Activated naive CD4-positive, alpha-beta T cell treated with anti-CD3 and anti-CD28 coated beads for 36 hours (primary cell): ENCODE data around the gene SLC44A4. TPM values are rescaled to one million over a fixed set of nuclear protein-coding genes. Genes with fewer than 3 reads are reported as not detected.
A peak's percentile ranks its signal among the peaks of the same experiment; 100 is the strongest.
"Not testable (repeated sequence)": the region's sequence is repeated elsewhere in the genome, so short reads cannot be mapped to it uniquely, and the experiment has no call there.

ENCODE experiments used
- CTCF ChIA-PET: fragments of 350-600 bp; sonication (Branson Sonifier 250); formaldehyde crosslinking; loops from one replicate; lab custom pipeline; 2021; ENCODE audit warnings: antibody characterized with exemption; lab: Charles Lee
- DNase-seq: peaks from one replicate; pipeline ENCODE4 v3.0.0-alpha.2; 2020
- H3K27ac Mint-ChIP-seq: one replicate; pipeline ENCODE4 v1.8.0; 2021; ENCODE audit warnings: mild to moderate bottlenecking, mixed read lengths
- H3K27me3 Mint-ChIP-seq: one replicate; pipeline ENCODE4 v1.8.0; 2021; ENCODE audit warnings: low read depth, mixed read lengths
- H3K36me3 Mint-ChIP-seq: one replicate; pipeline ENCODE4 v1.8.0; 2021; ENCODE audit warnings: low read depth, mixed read lengths
- H3K4me1 Mint-ChIP-seq: one replicate; pipeline ENCODE4 v1.8.0; 2021; ENCODE audit warnings: low read depth, mixed read lengths
- H3K4me3 Mint-ChIP-seq: one replicate; pipeline ENCODE4 v1.8.0; 2021; ENCODE audit warnings: mild to moderate bottlenecking, moderate library complexity, mixed read lengths
- H3K9me3 Mint-ChIP-seq: one replicate; pipeline ENCODE4 v1.8.0; 2021; ENCODE audit warnings: mixed read lengths
- intact Hi-C: fragments of 100-400 bp; cut with micrococcal nuclease; formaldehyde crosslinking; loops from one replicate; pipeline ENCODE4 v1.15.1; 2023
- total RNA-seq, 2 experiments: library from RNA; stranded (reverse); gene quantifications; one replicate each; pipeline ENCODE4 v1.2.3, GENCODE V29; 2021

Gene SLC44A4
- total RNA-seq, 2 experiments from 2014 or later = 0.10 TPM; not detected in 1

GRCh38 chr6:31876357-31876756 lies 2.4 kb downstream of the SLC44A4 start:
- H3K4me3 Mint-ChIP-seq = no peak overlapping the region
- intact Hi-C loops = no loop called here
- CTCF ChIA-PET = interaction anchor here (0.7 to 1.5 kb wide), 3 partner anchors 12 to 211 kb away, joined by 3 to 4 read pairs (median 3); no protein-coding TSS in a partner anchor
- H3K27ac Mint-ChIP-seq = no peak overlapping the region
- DNase-seq = no peak
- H3K9me3 Mint-ChIP-seq = no peaks in the 10 kb centered on the region
- H3K4me1 Mint-ChIP-seq = no peaks in the 10 kb centered on the region
- H3K36me3 Mint-ChIP-seq = peaks cover 5% of the 10 kb centered on the region
- H3K27me3 Mint-ChIP-seq = no peaks in the 10 kb centered on the region

GRCh38 chr6:31875877-31876276 lies 2.9 kb downstream of the SLC44A4 start:
- H3K4me3 Mint-ChIP-seq = no peak overlapping the region

GRCh38 chr6:31874836-31875572 lies 3.8 kb downstream of the SLC44A4 start:
- no peak overlapping the region for H3K4me3 Mint-ChIP-seq
- no peaks in the 10 kb centered on the region for H3K4me1 Mint-ChIP-seq
- CTCF ChIA-PET = interaction anchor here (0.8 to 1.5 kb wide), 4 partner anchors 11 to 180 kb away, joined by 3 to 4 read pairs (median 3); no protein-coding TSS in a partner anchor
- H3K9me3 Mint-ChIP-seq = no peaks in the 10 kb centered on the region
- no peak for DNase-seq
- intact Hi-C loops = no loop called here
- H3K27ac Mint-ChIP-seq = no peak overlapping the region
- no peaks in the 10 kb centered on the region for H3K36me3 Mint-ChIP-seq
- H3K27me3 Mint-ChIP-seq = no peaks in the 10 kb centered on the region

More at GRCh38 chr6:31875877-31876276, 2.9 kb downstream of the SLC44A4 start:
- Mint-ChIP-seq H3K4me1 (no peaks in the 10 kb centered on the region), H3K36me3 (peaks cover 1% of the 10 kb centered on the region), H3K27me3 (no peaks in the 10 kb centered on the region), H3K27ac (no peak overlapping the region), H3K9me3 (no peaks in the 10 kb centered on the region)
- CTCF ChIA-PET = interaction anchor here (0.7 to 1.5 kb wide), 4 partner anchors 12 to 211 kb away, joined by 3 to 4 read pairs (median 3); no protein-coding TSS in a partner anchor
- no peak for DNase-seq
- intact Hi-C loops = no loop called here

- intact Hi-C loops = no loop called here
These were observed 4.6 kb downstream of the SLC44A4 start for GRCh38 chr6:31874084-31874670.

GRCh38 chr6:31871046-31871659 lies 7.6 kb downstream of the SLC44A4 start:
- intact Hi-C loops = no loop called here
- H3K4me3 Mint-ChIP-seq = no peak overlapping the region
- CTCF ChIA-PET = no interaction called here
- no peaks in the 10 kb centered on the region for H3K27me3 Mint-ChIP-seq
- H3K4me1 Mint-ChIP-seq = no peaks in the 10 kb centered on the region
- H3K9me3 Mint-ChIP-seq = no peaks in the 10 kb centered on the region
- H3K36me3 Mint-ChIP-seq = no peaks in the 10 kb centered on the region
- no peak overlapping the region for H3K27ac Mint-ChIP-seq
- no peak for DNase-seq

More at GRCh38 chr6:31874084-31874670, 4.6 kb downstream of the SLC44A4 start:
- Mint-ChIP-seq H3K4me3 (no peak overlapping the region), H3K9me3 (no peaks in the 10 kb centered on the region), H3K36me3 (no peaks in the 10 kb centered on the region), H3K4me1 (no peaks in the 10 kb centered on the region), H3K27ac (no peak overlapping the region), H3K27me3 (no peaks in the 10 kb centered on the region)
- CTCF ChIA-PET = interaction anchor here (0.8 kb wide), 2 partner anchors 35 to 179 kb away, joined by 3 to 4 read pairs; no protein-coding TSS in a partner anchor
- no peak for DNase-seq

- Mint-ChIP-seq H3K4me3 (no peak overlapping the region), H3K36me3 (no peaks in the 10 kb centered on the region), H3K27ac (no peak overlapping the region), H3K4me1 (no peaks in the 10 kb centered on the region), H3K27me3 (no peaks in the 10 kb centered on the region), H3K9me3 (no peaks in the 10 kb centered on the region)
- DNase-seq = no peak
- CTCF ChIA-PET = no interaction called here
- intact Hi-C loops = no loop called here
These were observed 8.3 kb downstream of the SLC44A4 start for GRCh38 chr6:31870385-31870921.

GRCh38 chr6:31869343-31869742 lies 9.5 kb downstream of the SLC44A4 start:
- intact Hi-C loops = no loop called here
- Mint-ChIP-seq H3K36me3 (no peaks in the 10 kb centered on the region), H3K27me3 (no peaks in the 10 kb centered on the region), H3K9me3 (no peaks in the 10 kb centered on the region), H3K4me3 (no peak overlapping the region), H3K27ac (no peak overlapping the region), H3K4me1 (no peaks in the 10 kb centered on the region)
- DNase-seq = no peak
- CTCF ChIA-PET = no interaction called here

- intact Hi-C loops, H3K9me3 Mint-ChIP-seq, H3K27me3 Mint-ChIP-seq, H3K27ac Mint-ChIP-seq, CTCF ChIA-PET, DNase-seq, H3K36me3 Mint-ChIP-seq, H3K4me3 Mint-ChIP-seq, H3K4me1 Mint-ChIP-seq: not testable (repeated sequence)
These were observed 10.2 kb downstream of the SLC44A4 start for GRCh38 chr6:31868658-31868971.

GRCh38 chr6:31865205-31866118 lies 13.3 kb downstream of the SLC44A4 start:
- no peaks in the 10 kb centered on the region for H3K36me3 Mint-ChIP-seq
- H3K9me3 Mint-ChIP-seq = no peaks in the 10 kb centered on the region
- CTCF ChIA-PET = interaction anchor here (1.1 to 2.1 kb wide), 2 partner anchors 10 to 138 kb away, joined by 3 to 4 read pairs; no protein-coding TSS in a partner anchor
- intact Hi-C loops = no loop called here
- H3K4me3 Mint-ChIP-seq = no peak overlapping the region
- H3K27ac Mint-ChIP-seq = no peak overlapping the region
- no peak for DNase-seq
- H3K27me3 Mint-ChIP-seq = no peaks in the 10 kb centered on the region
- H3K4me1 Mint-ChIP-seq = peaks cover 11% of the 10 kb centered on the region

GRCh38 chr6:31864818-31865204 lies 14.0 kb downstream of the SLC44A4 start:
- H3K4me1 Mint-ChIP-seq = peaks cover 11% of the 10 kb centered on the region
- intact Hi-C loops = no loop called here
- H3K27me3 Mint-ChIP-seq = no peaks in the 10 kb centered on the region
- H3K9me3 Mint-ChIP-seq = no peaks in the 10 kb centered on the region
- DNase-seq = no peak
- no peak overlapping the region for H3K27ac Mint-ChIP-seq
- CTCF ChIA-PET = interaction anchor here (0.6 to 2.5 kb wide), 6 partner anchors 11 to 186 kb away, joined by 3 to 7 read pairs (median 4); partner anchors contain the start of gene EHMT2
- no peaks in the 10 kb centered on the region for H3K36me3 Mint-ChIP-seq
- no peak overlapping the region for H3K4me3 Mint-ChIP-seq

GRCh38 chr6:31864123-31864562 lies 14.7 kb downstream of the SLC44A4 start:
- intact Hi-C loops = not testable (repeated sequence)

More at GRCh38 chr6:31864123-31864562, 14.7 kb downstream of the SLC44A4 start:
- not testable (repeated sequence) for DNase-seq, H3K27me3 Mint-ChIP-seq, H3K9me3 Mint-ChIP-seq, H3K36me3 Mint-ChIP-seq
- Mint-ChIP-seq H3K27ac (peak overlapping the region; percentile 73), H3K4me3 (peak overlapping the region; percentile 90), H3K4me1 (peaks cover 11% of the 10 kb centered on the region)
- CTCF ChIA-PET = interaction anchor here (0.6 to 2.5 kb wide), 8 partner anchors 12 to 318 kb away, joined by 3 to 7 read pairs (median 4); partner anchors contain the start of genes ATP6V1G2 and EHMT2
